GM19023 (cell line): ENCODE data around the gene DEPDC5.

Source experiments
- ATAC-seq: cut with Tn5 transposase; IDR thresholded peaks from one replicate; pipeline ENCODE4 v1.9.1; 2021; ENCODE audit warnings: mild to moderate bottlenecking, moderate library complexity; ENCODE audit not compliant: unreplicated experiment

DEPDC5 gene

DNA sequence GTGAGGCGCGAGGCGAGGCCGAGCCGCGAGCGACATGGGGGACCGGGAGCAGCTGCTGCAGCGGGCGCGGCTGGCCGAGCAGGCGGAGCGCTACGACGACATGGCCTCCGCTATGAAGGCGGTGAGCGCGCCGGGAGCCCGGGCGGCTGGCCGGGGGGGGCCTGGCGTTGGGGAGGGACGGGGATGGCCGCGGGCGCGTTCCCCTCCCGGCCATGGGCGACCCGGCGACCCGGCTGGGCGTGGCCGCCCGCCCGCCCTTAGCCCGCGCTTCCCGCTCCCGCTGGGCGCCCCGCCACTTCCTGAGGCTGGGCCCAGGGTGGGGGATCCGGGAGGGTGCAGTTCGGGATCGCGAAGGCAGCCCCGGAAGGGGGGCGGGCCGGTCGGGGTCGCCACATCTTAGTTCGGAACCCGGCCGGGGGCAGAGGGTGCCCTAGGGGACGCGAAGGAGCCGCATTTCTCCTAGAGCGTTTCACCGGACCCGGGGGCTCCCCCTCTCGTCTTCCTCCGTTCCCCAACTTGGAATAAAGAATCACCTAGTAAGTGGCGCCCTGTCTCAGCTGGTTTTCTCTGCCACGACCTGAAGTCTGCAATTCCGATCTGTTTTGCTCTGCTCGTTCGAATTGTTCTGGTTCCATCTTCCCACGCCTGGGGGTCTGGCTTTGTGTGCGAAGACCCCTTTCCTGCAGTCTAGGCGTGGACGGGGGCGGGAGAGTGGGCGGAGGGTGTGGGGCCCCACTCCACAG lies 191.1 kb downstream of the DEPDC5 start:
- peak; percentile 24 for ATAC-seq

DNA sequence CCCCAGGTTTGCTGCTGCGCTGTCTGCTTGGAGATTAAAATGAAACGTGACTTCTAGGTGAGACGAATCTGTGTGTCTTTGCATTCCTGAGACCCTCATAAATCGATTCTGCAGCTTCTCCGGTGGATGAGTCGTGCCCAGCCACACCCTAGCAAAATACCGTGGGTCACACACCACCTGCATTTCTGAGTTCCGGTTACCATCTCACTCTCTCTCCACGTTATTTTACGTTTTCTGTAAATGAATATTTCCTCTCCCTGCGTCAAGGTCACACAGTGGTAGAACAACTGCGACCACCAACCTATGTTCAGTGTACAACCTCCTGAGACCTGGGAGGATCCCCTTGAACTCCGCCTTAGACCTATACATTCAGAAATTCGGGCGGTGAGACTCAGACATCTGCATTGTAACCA lies 191.6 kb downstream of the DEPDC5 start:
- no peak for ATAC-seq

DNA sequence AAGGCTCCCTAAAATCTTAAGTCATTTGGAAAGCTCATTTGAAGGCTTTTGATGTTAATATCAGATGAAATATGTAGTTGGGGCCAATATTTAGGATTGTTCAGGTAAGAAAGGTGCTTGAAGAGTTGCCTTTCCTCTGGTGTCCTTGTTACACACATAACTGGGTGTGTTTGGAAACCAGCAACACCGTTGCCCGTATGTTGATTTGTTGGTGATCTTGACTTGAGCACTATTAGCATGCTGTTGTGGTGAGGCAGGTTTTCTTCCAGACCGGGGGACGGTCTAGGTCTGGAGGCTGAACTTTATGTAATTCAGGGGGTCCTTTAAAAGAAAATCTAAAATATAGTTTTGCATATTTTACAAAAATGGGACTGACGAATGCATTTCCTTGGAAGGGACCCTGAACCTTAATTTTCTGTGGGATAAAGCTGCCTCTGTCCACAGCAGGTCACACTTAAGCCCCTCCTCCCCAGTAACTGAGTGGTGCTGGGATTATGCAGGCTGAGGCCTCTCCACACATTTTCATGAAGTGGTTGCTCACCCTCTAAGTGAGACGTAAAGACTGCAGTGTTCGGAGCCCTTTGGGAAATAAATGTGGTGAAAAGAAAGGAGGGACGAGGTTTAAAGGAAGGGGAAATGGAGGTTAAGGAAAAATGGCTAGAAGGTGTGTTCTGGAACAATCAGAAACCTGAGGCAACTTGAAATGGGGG lies 192.3 kb downstream of the DEPDC5 start:
- ATAC-seq: no peak

DNA sequence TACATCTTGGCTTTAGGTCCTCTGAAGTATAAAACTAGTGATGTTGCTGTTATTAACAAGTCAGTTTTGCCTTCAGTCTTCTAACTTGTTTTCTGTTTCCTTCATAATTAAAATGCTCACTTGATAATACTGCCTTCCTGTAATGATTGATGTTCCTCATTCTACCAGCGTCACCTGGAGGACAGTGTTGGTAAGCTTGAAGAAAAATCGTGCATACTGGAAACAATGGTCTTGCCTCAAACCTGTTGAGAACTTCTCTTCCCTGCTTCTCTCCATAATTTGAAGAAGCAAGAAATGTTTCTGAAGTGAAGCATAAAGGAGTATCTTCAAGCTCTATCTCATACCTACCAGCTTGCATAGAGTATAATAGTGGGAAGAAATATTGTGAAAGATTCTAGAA lies 193.5 kb downstream of the DEPDC5 start:
- ATAC-seq: no peak

DNA sequence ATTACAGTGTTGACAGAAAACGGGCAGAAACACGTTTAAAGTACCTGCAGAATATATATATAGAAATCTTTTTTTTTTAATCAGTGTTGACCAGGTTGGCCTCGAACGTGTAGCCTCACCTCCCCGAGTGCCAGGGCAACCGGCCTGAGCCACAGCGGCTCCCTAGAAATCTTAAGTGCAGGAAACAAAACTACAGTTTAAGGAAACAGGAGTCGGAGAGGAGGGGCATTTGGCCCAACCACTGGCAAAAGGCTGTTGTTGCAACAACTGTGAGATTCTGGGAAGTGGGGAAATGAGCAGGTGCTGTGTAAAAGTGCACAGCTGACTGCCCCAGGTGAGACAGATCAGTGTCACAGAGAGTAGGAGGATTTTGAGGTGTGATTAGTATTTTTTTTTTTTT lies 194.2 kb downstream of the DEPDC5 start:
- no peak for ATAC-seq

DNA sequence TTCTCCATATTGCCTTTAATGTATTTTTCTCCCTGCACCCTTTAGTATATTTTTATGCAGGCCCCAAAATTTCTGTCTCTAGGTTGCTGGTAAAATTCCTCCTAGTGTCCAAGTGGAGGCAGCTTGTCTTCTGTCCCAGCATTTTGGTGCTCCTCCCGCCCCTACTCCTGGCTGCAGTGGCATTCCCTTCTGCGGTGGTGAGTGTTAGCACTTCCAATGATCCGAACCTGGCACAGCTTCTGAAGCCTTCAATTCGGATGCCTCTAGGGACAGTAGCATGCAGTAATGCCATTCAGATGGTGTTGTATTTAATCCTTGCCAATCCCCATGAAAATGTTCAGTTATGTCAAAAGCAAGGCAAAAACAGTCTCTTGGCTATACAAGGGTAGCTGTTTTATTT lies 196.4 kb downstream of the DEPDC5 start:
- ATAC-seq: no peak

DNA sequence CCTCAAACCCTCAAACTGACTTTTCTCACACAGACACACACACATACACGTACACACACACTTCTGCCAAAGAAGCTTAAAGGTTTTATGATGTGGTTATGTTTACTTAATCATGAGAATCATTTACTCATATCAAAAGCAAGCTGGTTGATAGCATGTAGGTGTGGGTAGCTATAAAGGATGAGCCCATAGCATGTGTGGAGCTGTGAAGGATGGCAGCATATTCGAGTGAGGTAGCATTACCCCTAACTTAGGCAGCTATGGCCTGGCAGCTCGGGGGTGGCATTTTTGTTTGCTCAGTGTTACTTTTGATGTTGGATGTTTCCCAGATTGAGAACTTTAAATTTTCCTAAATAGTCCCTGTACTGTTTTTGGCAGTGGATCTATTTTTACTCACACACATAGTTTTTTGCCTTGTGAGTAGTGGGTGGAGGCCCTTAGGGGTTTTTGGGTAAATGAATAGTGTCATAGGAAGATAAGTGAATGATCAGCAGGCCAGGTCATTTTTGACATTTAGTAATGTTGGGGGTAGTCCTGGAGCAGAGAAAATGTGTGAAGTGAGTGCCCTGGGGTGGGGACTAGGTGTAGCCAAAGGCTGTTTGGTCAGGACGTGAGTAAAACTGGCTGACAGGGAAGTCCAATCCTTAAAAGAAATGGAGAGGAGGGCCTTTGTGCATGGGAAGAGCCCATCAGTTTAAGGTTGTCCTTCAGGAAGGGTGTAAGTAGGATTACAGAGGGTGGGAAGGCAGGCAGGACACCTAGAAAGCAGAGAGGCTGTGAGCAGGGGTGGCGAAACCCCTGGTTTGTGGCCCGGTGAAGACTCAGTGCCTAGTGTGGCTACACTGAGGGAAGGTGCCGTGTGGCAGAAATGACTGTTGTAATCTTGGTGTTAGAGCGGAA lies 197.6 kb downstream of the DEPDC5 start:
- ATAC-seq: no peak

DNA sequence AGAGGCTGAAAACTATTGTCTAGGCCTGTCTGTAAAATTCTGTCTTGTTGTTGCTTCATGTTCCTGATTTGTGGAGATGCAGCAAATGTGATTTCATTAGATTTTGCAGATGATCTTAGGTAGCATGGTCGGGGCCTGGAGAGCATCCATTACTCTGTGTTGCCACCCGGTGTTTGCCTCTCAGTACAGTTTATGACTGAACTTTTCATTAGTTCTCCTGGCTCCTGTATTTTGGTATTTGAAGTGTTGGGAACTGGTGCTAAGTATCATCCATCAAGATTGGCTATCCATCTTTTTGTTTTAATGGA lies 198.2 kb downstream of the DEPDC5 start:
- ATAC-seq: no peak

DNA sequence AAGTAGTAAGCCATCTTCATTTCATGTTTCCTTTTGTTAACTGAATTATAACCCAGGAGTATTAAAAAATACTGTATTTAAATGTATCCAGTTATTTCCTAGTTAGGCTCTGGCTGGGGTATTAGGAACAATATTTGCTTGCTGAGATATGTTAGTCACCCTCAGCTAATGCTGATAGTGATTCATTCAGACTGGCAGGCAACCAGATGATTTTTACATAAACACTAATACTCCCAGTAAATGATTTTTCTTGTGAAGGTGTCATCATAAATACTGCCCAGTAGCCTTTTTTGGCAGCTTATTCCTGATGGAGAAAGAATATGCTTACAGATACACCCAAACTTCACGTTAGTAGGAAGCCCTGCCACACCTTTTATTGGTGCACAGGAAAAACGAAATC lies 198.7 kb downstream of the DEPDC5 start:
- no peak for ATAC-seq

DNA sequence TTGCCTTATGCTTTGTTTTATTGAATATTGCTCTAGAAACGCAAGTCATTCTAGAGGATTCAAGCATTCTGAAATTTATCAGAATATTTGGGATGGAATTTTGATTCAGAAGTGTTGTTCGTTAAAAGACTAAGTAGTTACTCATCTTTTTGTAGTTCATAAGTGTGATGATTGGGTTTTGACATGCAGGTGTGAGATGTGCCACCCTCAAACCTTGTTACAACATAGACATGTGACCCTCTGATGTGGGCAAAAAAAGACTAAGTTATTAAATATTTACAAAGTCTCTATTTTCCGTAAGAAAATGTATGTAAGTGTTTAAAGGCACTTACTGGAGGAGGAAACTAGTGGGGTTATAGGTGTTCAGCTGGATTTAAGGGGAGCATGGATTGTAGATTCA lies 199.4 kb downstream of the DEPDC5 start:
- ATAC-seq: no peak

DNA sequence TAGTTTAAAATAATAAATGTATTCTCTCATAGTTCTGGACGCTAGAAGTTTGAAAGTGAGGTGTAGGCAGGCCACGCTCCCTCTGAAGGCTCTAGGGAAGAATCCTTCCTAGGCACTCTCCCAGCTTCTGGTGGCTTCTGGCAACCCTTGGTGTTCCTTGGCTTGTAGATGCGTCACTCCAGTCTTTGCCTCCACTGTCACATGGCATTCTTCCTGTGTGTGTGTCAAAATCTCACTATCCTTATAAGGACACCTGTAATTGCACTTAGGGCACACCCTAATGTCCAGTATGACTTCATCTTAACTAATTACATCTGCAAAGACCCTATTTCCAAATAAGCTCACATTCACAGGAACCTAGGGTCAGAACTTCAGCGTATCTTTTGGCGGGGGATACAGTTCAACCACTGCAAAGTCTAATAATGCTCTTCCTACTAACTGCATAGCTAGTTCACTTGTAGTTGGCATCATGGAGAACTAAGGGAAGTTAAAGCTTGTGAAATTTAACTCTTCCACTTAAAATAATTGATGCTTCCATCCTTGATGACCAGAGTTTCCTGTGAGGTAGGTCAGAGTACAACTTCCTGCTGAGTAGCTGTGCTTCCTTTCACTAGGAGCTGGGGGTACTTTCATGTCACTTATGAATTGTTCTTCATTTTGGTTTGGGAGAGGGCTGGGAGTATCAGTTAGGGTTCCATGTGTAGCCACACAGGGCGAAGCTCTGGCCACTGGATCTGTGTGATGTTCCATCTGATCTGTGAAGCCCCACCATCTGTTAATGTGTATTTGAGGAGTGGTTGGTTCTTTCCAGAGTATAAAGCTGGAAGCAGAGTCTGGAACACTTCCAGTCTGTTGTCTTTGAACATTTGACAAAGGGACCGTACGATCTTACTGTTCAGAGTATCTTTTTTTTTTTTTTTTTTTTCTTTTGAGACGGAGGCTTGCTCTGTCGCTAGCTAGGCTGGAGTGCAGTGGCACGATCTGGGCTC lies 201.0 kb downstream of the DEPDC5 start:
- no peak for ATAC-seq

DNA sequence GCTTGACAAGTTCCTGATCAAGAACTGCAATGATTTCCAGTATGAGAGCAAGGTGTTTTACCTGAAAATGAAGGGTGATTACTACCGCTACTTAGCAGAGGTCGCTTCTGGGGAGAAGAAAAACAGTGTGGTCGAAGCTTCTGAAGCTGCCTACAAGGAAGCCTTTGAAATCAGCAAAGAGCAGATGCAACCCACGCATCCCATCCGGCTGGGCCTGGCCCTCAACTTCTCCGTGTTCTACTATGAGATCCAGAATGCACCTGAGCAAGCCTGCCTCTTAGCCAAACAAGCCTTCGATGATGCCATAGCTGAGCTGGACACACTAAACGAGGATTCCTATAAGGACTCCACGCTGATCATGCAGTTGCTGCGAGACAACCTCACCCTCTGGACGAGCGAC lies 202.5 kb downstream of the DEPDC5 start:
- no peak for ATAC-seq
